Activated CD8-positive, alpha-beta memory T cell treated with anti-CD3 and anti-CD28 coated beads, Interleukin-2, amount 50 U/mL, for 48 hours (primary cell): ENCODE data around the gene PODXL.

Source experiments
- DNase-seq: peaks from one replicate; pipeline ENCODE4 v3.0.0-alpha.2; 2020

Gene PODXL

GRCh38 chr7:131556053-131556908 is at the start of gene PODXL:
TSS of gene PODXL (minus strand) at chr7:131556628. CDS start at chr7:131556359, 269 bp downstream.
- peak; percentile 71 for DNase-seq

- DNase-seq: no peak
Observed at GRCh38 chr7:131605280-131605878, 49.0 kb upstream of the PODXL start.

- no peak for DNase-seq
Observed at GRCh38 chr7:131604841-131605279, 48.4 kb upstream of the PODXL start.

GRCh38 chr7:131603932-131604331 is 47.5 kb upstream of the PODXL start:
- DNase-seq: no peak

- no peak for DNase-seq
Observed at GRCh38 chr7:131602994-131603372, 46.6 kb upstream of the PODXL start.

- DNase-seq: no peak
Observed at GRCh38 chr7:131602304-131602993, 46.0 kb upstream of the PODXL start.

GRCh38 chr7:131600085-131600881 is 43.9 kb upstream of the PODXL start:
- DNase-seq: no peak

GRCh38 chr7:131596785-131597184 is 40.4 kb upstream of the PODXL start:
- DNase-seq: no peak

- DNase-seq: no peak
Observed at GRCh38 chr7:131595699-131596098, 39.3 kb upstream of the PODXL start.

- no peak for DNase-seq
Observed at GRCh38 chr7:131591687-131592319, 35.4 kb upstream of the PODXL start.

- DNase-seq: no peak
Observed at GRCh38 chr7:131587315-131587923, 31.0 kb upstream of the PODXL start.

- DNase-seq: no peak
Observed at GRCh38 chr7:131586759-131587158, 30.3 kb upstream of the PODXL start.

- no peak for DNase-seq
Observed at GRCh38 chr7:131586259-131586658, 29.8 kb upstream of the PODXL start.

- no peak for DNase-seq
Observed at GRCh38 chr7:131583430-131583829, 27.0 kb upstream of the PODXL start.

- no peak for DNase-seq
Observed at GRCh38 chr7:131581241-131582051, 25.0 kb upstream of the PODXL start.

- no peak for DNase-seq
Observed at GRCh38 chr7:131578602-131579001, 22.2 kb upstream of the PODXL start.

GRCh38 chr7:131574741-131575140 is 18.3 kb upstream of the PODXL start:
- no peak for DNase-seq

GRCh38 chr7:131570401-131570800 is 14.0 kb upstream of the PODXL start:
- no peak for DNase-seq

- DNase-seq: no peak
Observed at GRCh38 chr7:131568970-131569369, 12.5 kb upstream of the PODXL start.

- no peak for DNase-seq
Observed at GRCh38 chr7:131568510-131568909, 12.1 kb upstream of the PODXL start.

- DNase-seq: no peak
Observed at GRCh38 chr7:131564640-131565039, 8.2 kb upstream of the PODXL start.
